Embryonic facial prominence (tissue), 1 donor: ENCODE data around the gene MZF1.
"Not testable (repeated sequence)": the region's sequence is repeated elsewhere in the genome, so short reads cannot be mapped to it uniquely, and the experiment has no call there.

Source experiments
- DNase-seq: peaks from one replicate; pipeline ENCODE4 v3.0.0-alpha.2; 2016; ENCODE audit errors: extremely low spot score

Gene MZF1

GRCh38 chr19:58572818-58573657 lies at the start of gene MZF1:
TSS of gene MZF1 (minus strand) at chr19:58573335. CDS start at chr19:58571389, 1,946 bp downstream.
- peak; percentile 100 for DNase-seq

GRCh38 chr19:58607213-58607612 lies 34.1 kb upstream of the MZF1 start:
- not testable (repeated sequence) for DNase-seq

- DNase-seq = not testable (repeated sequence)
Measured at GRCh38 chr19:58606251-58606896, 33.2 kb upstream of the MZF1 start.

- no peak for DNase-seq
Measured at GRCh38 chr19:58586133-58586765, 13.1 kb upstream of the MZF1 start.

GRCh38 chr19:58585442-58586132 lies 12.5 kb upstream of the MZF1 start:
- no peak for DNase-seq

GRCh38 chr19:58584498-58585441 lies 11.6 kb upstream of the MZF1 start:
- no peak for DNase-seq

- no peak for DNase-seq
Measured at GRCh38 chr19:58582985-58583384, 9.8 kb upstream of the MZF1 start.

GRCh38 chr19:58581227-58582141 lies 8.3 kb upstream of the MZF1 start:
- DNase-seq = no peak

GRCh38 chr19:58579473-58580142 lies 6.5 kb upstream of the MZF1 start:
- no peak for DNase-seq

GRCh38 chr19:58578012-58578925 lies 5.1 kb upstream of the MZF1 start:
- no peak for DNase-seq

GRCh38 chr19:58577581-58577980 lies 4.4 kb upstream of the MZF1 start:
- DNase-seq = not testable (repeated sequence)

GRCh38 chr19:58575183-58576041 lies 2.3 kb upstream of the MZF1 start:
- DNase-seq = peak; percentile 88

- DNase-seq = no peak
Measured at GRCh38 chr19:58573658-58574164, 576 bp upstream of the MZF1 start.

GRCh38 chr19:58572026-58572817 lies 913 bp downstream of the MZF1 start:
- DNase-seq = no peak

- DNase-seq = no peak
Measured at GRCh38 chr19:58571575-58571947, 1.6 kb downstream of the MZF1 start.
